SK-N-SH treated with all-trans-retinoic acid at 6 μM for 48 hours (cell line): ENCODE measurements around the gene LMOD3.

Source experiments
- ATAC-seq: fragments of 200-7000 bp; cut with Tn5 transposase; 3 replicates; pipeline ENCODE4 v1.9.1; 2020; ENCODE audit warnings: mild to moderate bottlenecking, moderate library complexity
- BACH2 ChIP-seq: fragments of 250-450 bp; sonication (Bioruptor Pico); IDR thresholded peaks from 2 replicates; pipeline ENCODE4 v1.9.0; 2021; ENCODE audit warnings: mild to moderate bottlenecking, borderline replicate concordance
- CSDC2 ChIP-seq: fragments of 250-450 bp; sonication (Bioruptor Pico); IDR thresholded peaks from 2 replicates; pipeline ENCODE4 v1.5.0; 2020; ENCODE audit warnings: mild to moderate bottlenecking, moderate library complexity
- ESRRG ChIP-seq: fragments of 250-450 bp; sonication (Bioruptor Pico); IDR thresholded peaks from 2 replicates; pipeline ENCODE4 v1.6.1; 2021; ENCODE audit warnings: mild to moderate bottlenecking
- GLIS3 ChIP-seq: fragments of 250-450 bp; sonication (Bioruptor Pico); IDR thresholded peaks from 2 replicates; pipeline ENCODE4 v1.5.0; 2020; ENCODE audit warnings: mild to moderate bottlenecking, moderate library complexity
- ISL1 ChIP-seq: fragments of 250-450 bp; sonication (Bioruptor Pico); IDR thresholded peaks from 2 replicates; pipeline ENCODE4 v2.1.2; 2022; ENCODE audit warnings: mild to moderate bottlenecking, moderate library complexity
- OSR1 ChIP-seq: fragments of 250-450 bp; sonication (Bioruptor Pico); IDR thresholded peaks from 2 replicates; pipeline ENCODE4 v1.8.0; 2022; ENCODE audit warnings: moderate library complexity, mild to moderate bottlenecking, inconsistent platforms
- PPARA ChIP-seq: fragments of 250-450 bp; sonication (Bioruptor Pico); IDR thresholded peaks from 2 replicates; pipeline ENCODE4 v1.5.0; 2020; ENCODE audit warnings: mild to moderate bottlenecking, borderline replicate concordance
- RARB ChIP-seq: fragments of 250-450 bp; sonication (Bioruptor Pico); IDR thresholded peaks from 2 replicates; pipeline ENCODE4 v1.8.0; 2021; ENCODE audit warnings: mild to moderate bottlenecking, moderate library complexity
- SNAI2 ChIP-seq: fragments of 250-450 bp; sonication (Bioruptor Pico); IDR thresholded peaks from 2 replicates; pipeline ENCODE4 v1.5.0; 2020; ENCODE audit warnings: mild to moderate bottlenecking, moderate library complexity
- TCF4 ChIP-seq: fragments of 250-450 bp; sonication (Bioruptor Pico); IDR thresholded peaks from 2 replicates; pipeline ENCODE4 v1.8.0; 2021; ENCODE audit warnings: mild to moderate bottlenecking, moderate library complexity, borderline replicate concordance
- TOX ChIP-seq: fragments of 250-450 bp; sonication (Bioruptor Pico); IDR thresholded peaks from 2 replicates; pipeline ENCODE4 v1.8.0; 2021; ENCODE audit warnings: mild to moderate bottlenecking, moderate library complexity, borderline replicate concordance
- ZC3H10 ChIP-seq: fragments of 250-450 bp; sonication (Bioruptor Pico); IDR thresholded peaks from 2 replicates; pipeline ENCODE4 v1.5.1; 2021; ENCODE audit warnings: mild to moderate bottlenecking, moderate library complexity
- ZFP3 ChIP-seq: fragments of 250-450 bp; sonication (Bioruptor Pico); IDR thresholded peaks from 2 replicates; pipeline ENCODE4 v1.5.0; 2020; ENCODE audit warnings: mild to moderate bottlenecking, moderate library complexity
- ZFP30 ChIP-seq: fragments of 450-650 bp; formaldehyde crosslinking; IDR thresholded peaks from 2 replicates; pipeline ENCODE4 v1.5.0; 2022; ENCODE audit warnings: mild to moderate bottlenecking, moderate library complexity
- ZNF565 ChIP-seq: fragments of 450-650 bp; formaldehyde crosslinking; conservative IDR thresholded peaks from 2 replicates; pipeline ENCODE4 v1.5.0; 2020; ENCODE audit warnings: low read depth, mild to moderate bottlenecking, moderate library complexity
- ZNF70 ChIP-seq: fragments of 450-650 bp; formaldehyde crosslinking; IDR thresholded peaks from 2 replicates; pipeline ENCODE4 v1.5.0; 2020; ENCODE audit warnings: mild to moderate bottlenecking, moderate library complexity
- ZNF8 ChIP-seq: fragments of 450-650 bp; formaldehyde crosslinking; IDR thresholded peaks from 2 replicates; pipeline ENCODE4 v1.5.0; 2020; ENCODE audit warnings: mild to moderate bottlenecking, moderate library complexity
- TF ChIP-seq, protein P1 (sequence below): fragments of 250-450 bp; sonication (Bioruptor Pico); IDR thresholded peaks from 2 replicates; pipeline ENCODE4 v1.5.0; 2020; ENCODE audit warnings: mild to moderate bottlenecking, moderate library complexity
- TF ChIP-seq, protein P2 (sequence below): fragments of 250-450 bp; sonication (Bioruptor Pico); IDR thresholded peaks from 2 replicates; pipeline ENCODE4 v1.8.0; 2021; ENCODE audit warnings: low read depth, mild to moderate bottlenecking, moderate library complexity, borderline replicate concordance
- TF ChIP-seq, protein P3 (sequence below): fragments of 250-450 bp; sonication (Bioruptor Pico); IDR thresholded peaks from 2 replicates; pipeline ENCODE4 v1.8.0; 2020; ENCODE audit warnings: mild to moderate bottlenecking, moderate library complexity, borderline replicate concordance
- TF ChIP-seq, protein P4 (sequence below): fragments of 250-450 bp; sonication (Bioruptor Pico); IDR thresholded peaks from 2 replicates; pipeline ENCODE4 v1.5.1; 2021; ENCODE audit warnings: mild to moderate bottlenecking, moderate library complexity
- TF ChIP-seq, protein P5 (sequence below): fragments of 250-450 bp; sonication (Bioruptor Pico); IDR thresholded peaks from 2 replicates; pipeline ENCODE4 v1.5.1; 2020; ENCODE audit warnings: low read depth, mild to moderate bottlenecking, moderate library complexity

The LMOD3 gene

DNA sequence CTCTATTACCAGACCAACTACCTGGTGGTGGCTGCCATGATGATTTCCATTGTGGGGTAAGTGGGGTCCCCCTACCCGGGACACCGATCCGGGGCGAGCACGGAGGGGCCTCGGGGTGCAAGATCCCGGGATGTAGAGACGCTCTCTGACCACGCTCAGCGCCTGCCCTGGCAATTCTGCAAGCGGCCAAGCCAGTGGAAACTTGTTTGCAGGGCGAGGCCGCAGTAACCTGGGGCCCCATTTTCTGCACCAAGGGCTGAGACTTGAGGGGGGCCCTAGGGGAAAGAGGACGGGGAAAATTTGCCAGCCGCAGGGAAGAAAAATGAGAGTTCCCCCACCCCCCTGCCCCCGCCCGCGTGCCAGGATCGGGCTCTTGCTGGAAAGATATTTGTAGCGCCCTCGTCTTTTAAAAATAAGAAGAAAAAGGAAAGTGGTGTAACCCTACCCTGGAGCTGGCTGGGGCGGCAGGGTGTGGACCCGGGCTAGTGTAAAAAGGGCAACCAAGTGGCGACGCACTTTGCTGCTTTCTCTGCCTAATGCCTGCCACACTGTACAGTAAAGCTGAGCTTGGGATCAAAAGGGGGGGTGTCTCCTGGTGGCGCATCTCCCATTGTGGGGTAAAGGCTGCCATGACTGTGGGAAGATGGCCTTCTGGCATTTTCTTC lies 37.1 kb downstream of the LMOD3 start:
- TF ChIP-seq SNAI2 (CRISPR knock-in tag) (no peak), ZFP3 (CRISPR knock-in tag) (no peak), RARB (CRISPR knock-in tag) (no peak), ZFP30 (no peak), ISL1 (CRISPR knock-in tag) (no peak), ZNF565 (CRISPR knock-in tag) (no peak), TOX (CRISPR knock-in tag) (no peak), OSR1 (CRISPR knock-in tag) (no peak), GLIS3 (CRISPR knock-in tag) (no peak), ZNF8 (CRISPR knock-in tag) (no peak), TCF4 (no peak), ESRRG (CRISPR knock-in tag) (no peak), CSDC2 (CRISPR knock-in tag) (no peak), ZC3H10 (CRISPR knock-in tag) (no peak), ZNF70 (CRISPR knock-in tag) (no peak)
- TF ChIP-seq, protein P1, sequence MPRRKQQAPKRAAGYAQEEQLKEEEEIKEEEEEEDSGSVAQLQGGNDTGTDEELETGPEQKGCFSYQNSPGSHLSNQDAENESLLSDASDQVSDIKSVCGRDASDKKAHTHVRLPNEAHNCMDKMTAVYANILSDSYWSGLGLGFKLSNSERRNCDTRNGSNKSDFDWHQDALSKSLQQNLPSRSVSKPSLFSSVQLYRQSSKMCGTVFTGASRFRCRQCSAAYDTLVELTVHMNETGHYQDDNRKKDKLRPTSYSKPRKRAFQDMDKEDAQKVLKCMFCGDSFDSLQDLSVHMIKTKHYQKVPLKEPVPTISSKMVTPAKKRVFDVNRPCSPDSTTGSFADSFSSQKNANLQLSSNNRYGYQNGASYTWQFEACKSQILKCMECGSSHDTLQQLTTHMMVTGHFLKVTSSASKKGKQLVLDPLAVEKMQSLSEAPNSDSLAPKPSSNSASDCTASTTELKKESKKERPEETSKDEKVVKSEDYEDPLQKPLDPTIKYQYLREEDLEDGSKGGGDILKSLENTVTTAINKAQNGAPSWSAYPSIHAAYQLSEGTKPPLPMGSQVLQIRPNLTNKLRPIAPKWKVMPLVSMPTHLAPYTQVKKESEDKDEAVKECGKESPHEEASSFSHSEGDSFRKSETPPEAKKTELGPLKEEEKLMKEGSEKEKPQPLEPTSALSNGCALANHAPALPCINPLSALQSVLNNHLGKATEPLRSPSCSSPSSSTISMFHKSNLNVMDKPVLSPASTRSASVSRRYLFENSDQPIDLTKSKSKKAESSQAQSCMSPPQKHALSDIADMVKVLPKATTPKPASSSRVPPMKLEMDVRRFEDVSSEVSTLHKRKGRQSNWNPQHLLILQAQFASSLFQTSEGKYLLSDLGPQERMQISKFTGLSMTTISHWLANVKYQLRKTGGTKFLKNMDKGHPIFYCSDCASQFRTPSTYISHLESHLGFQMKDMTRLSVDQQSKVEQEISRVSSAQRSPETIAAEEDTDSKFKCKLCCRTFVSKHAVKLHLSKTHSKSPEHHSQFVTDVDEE, result no peak
- TF ChIP-seq, protein P2, sequence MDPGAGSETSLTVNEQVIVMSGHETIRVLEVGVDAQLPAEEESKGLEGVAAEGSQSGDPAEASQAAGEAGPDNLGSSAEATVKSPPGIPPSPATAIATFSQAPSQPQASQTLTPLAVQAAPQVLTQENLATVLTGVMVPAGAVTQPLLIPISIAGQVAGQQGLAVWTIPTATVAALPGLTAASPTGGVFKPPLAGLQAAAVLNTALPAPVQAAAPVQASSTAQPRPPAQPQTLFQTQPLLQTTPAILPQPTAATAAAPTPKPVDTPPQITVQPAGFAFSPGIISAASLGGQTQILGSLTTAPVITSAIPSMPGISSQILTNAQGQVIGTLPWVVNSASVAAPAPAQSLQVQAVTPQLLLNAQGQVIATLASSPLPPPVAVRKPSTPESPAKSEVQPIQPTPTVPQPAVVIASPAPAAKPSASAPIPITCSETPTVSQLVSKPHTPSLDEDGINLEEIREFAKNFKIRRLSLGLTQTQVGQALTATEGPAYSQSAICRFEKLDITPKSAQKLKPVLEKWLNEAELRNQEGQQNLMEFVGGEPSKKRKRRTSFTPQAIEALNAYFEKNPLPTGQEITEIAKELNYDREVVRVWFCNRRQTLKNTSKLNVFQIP, result no peak
- TF ChIP-seq, protein P3, sequence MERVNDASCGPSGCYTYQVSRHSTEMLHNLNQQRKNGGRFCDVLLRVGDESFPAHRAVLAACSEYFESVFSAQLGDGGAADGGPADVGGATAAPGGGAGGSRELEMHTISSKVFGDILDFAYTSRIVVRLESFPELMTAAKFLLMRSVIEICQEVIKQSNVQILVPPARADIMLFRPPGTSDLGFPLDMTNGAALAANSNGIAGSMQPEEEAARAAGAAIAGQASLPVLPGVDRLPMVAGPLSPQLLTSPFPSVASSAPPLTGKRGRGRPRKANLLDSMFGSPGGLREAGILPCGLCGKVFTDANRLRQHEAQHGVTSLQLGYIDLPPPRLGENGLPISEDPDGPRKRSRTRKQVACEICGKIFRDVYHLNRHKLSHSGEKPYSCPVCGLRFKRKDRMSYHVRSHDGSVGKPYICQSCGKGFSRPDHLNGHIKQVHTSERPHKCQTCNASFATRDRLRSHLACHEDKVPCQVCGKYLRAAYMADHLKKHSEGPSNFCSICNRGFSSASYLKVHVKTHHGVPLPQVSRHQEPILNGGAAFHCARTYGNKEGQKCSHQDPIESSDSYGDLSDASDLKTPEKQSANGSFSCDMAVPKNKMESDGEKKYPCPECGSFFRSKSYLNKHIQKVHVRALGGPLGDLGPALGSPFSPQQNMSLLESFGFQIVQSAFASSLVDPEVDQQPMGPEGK, result no peak
- TF ChIP-seq, protein P4, sequence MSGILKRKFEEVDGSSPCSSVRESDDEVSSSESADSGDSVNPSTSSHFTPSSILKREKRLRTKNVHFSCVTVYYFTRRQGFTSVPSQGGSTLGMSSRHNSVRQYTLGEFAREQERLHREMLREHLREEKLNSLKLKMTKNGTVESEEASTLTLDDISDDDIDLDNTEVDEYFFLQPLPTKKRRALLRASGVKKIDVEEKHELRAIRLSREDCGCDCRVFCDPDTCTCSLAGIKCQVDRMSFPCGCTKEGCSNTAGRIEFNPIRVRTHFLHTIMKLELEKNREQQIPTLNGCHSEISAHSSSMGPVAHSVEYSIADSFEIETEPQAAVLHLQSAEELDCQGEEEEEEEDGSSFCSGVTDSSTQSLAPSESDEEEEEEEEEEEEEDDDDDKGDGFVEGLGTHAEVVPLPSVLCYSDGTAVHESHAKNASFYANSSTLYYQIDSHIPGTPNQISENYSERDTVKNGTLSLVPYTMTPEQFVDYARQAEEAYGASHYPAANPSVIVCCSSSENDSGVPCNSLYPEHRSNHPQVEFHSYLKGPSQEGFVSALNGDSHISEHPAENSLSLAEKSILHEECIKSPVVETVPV (CRISPR knock-in tag), result no peak
- TF ChIP-seq, protein P5, sequence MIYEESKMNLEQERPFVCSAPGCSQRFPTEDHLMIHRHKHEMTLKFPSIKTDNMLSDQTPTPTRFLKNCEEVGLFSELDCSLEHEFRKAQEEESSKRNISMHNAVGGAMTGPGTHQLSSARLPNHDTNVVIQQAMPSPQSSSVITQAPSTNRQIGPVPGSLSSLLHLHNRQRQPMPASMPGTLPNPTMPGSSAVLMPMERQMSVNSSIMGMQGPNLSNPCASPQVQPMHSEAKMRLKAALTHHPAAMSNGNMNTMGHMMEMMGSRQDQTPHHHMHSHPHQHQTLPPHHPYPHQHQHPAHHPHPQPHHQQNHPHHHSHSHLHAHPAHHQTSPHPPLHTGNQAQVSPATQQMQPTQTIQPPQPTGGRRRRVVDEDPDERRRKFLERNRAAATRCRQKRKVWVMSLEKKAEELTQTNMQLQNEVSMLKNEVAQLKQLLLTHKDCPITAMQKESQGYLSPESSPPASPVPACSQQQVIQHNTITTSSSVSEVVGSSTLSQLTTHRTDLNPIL (CRISPR knock-in tag), result no peak
- peak; percentile 50 for ATAC-seq

DNA sequence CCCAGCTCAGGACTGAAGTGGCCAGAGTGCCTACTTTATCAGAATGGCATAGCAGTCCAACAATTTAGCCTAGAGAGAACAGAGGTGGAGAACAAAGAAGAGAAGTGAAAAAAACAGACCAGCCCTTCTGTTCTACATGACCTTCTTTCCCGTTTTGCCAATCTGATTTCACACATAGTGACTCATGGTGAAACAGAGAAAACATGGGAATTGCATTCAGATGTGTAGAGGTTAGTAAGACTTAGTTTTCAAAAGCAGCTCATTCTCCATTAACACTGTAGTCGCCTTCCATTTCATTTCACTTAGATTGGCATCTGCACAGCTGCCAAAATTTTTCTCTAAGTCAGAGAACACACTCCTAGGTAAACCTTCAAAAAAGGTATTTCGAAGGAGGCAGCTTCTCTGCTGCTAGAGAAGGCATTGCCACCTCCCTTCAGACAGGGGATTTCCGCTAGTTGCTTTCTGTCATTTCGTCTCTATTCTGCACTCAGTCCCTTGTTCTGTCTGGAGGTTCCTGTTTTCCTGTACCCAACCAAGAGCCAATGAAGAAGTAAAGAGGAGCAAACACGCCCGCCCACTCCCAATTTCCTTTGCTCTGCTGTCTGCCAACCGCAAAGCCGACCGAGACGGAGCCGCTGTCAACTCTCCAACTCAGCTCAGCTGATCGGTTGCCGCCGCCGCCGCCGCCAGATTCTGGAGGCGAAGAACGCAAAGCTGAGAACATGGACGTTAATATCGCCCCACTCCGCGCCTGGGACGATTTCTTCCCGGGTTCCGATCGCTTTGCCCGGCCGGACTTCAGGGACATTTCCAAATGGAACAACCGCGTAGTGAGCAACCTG lies 37.8 kb downstream of the LMOD3 start, which contains the start of gene ARL6IP5:
Gene ARL6IP5, plus strand, starts transcription at position 612 of the 842 bp plus-strand sequence. Its CDS starts 111 bp downstream, at position 723.
- no peak for TF ChIP-seq OSR1 (CRISPR knock-in tag)
- TF ChIP-seq ZNF70 (CRISPR knock-in tag), result no peak
- TF ChIP-seq SNAI2 (CRISPR knock-in tag), result no peak
- peak; percentile 70 for ATAC-seq

DNA sequence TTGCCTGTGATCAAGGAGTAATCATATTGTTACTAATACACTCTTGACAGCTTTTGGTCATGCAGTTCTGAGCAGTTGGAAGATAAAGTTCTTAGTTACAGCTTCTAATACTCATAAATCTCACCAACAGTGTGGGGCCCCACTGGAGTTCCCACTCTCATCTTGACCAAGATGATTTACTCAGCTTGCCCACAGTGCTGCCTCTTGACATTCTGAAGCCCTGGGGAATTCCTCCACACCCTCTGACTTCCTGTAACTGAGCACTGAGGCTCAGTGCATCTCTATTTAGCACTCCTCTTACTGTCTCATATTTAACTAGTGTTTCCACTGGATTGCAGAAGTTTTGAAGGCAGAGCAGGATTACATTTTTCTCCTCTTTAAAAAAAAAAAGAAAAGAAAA lies 39.6 kb downstream of the LMOD3 start:
- ATAC-seq, result peak; percentile 17
- TF ChIP-seq ISL1 (CRISPR knock-in tag) (no peak), SNAI2 (CRISPR knock-in tag) (no peak), ESRRG (CRISPR knock-in tag) (no peak), PPARA (CRISPR knock-in tag) (no peak), ZNF565 (CRISPR knock-in tag) (no peak), BACH2 (CRISPR knock-in tag) (no peak), ZC3H10 (CRISPR knock-in tag) (no peak), CSDC2 (CRISPR knock-in tag) (no peak)
- TF ChIP-seq, protein P1, result no peak
- TF ChIP-seq, protein P3, result no peak
